Activated CD4-positive, alpha-beta T cell treated with anti-CD3 and anti-CD28 coated beads for 4 hours (primary cell): Measurements from ENCODE around the gene DOCK3.
"Not testable (repeated sequence)": the region's sequence is repeated elsewhere in the genome, so short reads cannot be mapped to it uniquely, and the experiment has no call there.

Source experiments
- DNase-seq, 2 donors: peaks; one replicate each; pipeline ENCODE4 v3.0.0-alpha.2; 2020

Gene DOCK3

GRCh38 chr3:51378726-51379125 is 704.0 kb downstream of the DOCK3 start:
- no peak for DNase-seq

GRCh38 chr3:51379301-51379700 is 704.6 kb downstream of the DOCK3 start:
- no peak for DNase-seq

DNA sequence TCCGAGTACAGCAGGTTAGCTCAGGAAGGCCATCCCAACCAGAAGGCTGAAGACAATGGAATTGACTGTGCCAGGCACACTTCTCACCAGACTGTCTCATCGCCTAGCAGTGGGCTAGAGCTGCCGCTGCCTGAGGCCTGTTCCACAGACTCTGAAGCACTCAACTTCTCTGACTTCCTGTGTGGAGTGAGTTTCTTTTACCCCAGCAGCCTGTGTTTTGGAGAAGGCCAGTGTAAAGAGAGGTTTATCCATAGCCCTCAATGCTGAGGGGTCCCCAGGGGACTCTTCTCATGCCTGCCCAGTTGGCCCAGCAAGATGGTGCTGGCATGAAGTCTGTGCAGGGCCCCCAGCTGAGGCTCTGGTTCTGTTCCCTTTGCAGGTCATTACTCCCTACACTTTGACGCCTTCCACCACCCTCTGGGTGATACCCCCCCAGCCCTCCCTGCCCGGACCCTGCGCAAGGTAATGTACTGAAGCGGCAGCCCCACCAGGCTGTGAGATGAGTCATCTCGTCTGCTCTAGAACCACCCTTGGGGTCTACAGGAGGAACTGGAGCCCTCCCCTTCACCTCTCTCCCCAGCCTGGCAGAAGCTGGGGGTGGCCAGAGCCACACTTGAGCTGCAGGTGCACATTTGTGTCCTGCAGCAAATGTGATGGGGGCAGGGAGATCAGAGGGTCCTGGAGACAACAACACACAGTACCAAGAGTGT is 705.2 kb downstream of the DOCK3 start:
- no peak for DNase-seq

GRCh38 chr3:51380601-51381332 is 706.0 kb downstream of the DOCK3 start:
- DNase-seq = no peak

GRCh38 chr3:51381333-51381705 is 706.6 kb downstream of the DOCK3 start:
- no peak for DNase-seq

DNA sequence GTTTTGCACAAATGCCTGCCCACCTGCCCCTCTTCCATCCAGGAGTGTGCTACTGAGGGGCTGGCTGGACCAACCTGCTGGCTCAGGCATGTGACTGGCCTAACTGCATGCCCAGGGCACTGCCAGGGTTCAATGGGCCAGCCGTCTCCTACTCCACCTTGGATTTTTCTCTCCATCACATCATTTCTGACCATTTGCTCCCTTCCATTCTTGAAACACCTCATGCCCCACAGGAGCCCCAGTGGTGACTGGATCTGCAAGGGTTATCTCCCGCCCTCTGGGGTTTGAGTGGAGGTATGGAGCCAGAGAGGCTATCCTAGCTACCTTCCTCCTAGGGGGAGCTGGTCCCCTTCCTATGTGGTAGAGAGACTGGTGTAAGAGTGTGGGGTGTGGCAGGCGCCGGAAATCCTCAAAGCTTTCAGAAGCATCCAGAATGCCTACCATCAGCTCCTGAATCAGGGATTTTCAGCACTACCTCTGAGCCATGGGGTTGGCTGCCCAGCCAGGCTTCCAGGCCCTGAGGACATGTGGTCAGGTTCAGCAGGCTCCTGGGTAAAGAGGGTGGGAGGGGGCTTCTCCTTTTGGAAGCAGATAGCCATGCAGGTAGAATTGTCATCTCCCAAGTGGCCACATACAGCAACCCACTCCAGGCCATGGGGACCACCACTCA is 707.5 kb downstream of the DOCK3 start:
- no peak for DNase-seq

DNA sequence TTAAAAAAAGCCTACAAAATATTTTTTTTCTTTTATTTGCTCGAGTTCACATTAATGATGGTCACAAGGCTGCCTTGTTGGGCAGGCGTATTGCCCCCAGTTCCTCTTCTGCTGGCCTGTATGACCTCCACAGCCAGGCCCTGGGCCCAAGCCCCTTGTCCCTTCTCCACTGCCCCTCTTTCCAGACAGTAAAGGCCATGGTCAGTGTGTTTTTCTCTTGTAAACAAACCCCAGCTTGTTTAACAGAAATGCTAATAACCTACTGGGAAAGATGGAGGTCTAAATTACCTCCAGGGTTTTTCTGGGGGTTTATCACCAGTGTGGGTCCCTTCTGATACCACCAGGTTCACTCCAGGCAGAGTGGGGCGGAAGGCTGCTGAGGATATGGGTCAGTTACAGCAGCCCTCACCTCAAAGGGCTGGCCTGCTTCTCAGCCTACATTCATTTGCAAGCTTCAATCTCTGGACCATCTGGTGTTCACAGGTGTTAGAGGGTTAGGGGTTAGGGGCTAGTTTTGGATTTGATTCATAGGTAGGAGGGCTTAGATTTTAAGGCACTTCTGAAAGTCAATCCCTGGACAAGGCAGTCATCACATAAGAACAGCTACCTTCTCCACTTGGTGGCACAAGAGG is 708.3 kb downstream of the DOCK3 start:
- no peak for DNase-seq

DNA sequence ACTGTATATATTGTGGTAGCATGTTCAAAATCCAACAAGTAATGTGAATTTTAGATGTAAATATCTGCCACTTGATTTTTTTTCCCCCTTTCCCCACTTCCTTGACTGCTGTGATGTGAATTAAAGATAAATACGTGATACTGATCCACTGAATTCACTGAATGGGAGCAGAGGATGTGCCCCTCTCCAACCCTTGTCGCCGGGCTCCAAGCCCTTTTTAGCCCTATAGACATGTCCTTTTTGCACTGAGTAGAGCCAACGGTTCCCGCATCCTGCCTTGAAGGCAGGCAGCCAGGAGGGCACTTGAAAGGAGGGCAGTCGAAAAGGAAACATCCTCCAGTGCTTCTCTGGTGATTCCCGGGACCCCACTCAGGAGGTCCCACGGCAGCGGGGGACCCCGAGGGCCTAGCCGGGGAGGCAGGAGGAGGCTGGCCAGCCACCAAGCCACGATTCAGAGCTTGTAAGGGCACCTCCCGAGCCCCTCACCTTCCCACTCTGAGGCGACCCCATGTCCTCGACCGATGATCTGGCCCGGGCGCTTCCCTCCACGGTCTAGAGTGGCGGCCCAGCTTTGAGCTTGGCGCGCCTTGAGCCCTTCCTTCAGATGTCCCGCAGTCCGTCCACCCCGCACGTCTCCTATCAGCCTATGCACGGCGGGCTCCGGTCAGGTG is 709.5 kb downstream of the DOCK3 start:
- no peak for DNase-seq

DNA sequence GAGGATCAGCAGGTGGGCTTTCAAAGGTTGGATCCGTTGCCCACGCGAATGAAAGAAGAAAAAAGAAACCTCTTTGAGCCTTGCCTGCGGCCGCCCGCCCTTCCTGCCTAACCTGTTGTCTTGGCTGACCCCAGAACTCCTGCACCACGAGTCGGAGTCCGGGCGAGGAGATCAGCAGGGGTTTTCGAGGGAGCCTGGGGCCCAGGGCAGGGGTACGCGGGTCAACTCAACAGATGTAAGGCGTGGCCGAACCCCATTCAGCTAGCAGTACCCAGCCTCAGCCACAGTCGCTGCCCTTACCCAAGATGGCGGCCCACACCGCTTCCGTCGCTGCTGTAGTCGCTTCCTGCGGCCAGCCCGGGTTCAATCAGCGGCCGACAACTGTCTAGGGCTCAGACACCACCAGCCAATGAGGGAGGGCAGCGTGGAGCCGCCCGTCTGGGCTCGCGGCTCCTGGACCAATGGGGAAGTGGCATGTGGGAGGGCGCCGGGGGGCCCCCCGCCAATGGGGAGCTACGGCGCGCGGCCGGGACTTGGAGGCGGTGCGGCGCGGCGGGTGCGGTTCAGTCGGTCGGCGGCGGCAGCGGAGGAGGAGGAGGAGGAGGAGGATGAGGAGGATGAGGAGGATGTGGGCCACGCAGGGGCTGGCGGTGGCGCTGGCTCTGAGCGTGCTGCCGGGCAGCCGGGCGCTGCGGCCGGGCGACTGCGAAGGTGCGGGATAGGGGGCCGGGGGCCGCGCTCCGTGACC is 710.2 kb downstream of the DOCK3 start, which contains the start of gene MANF:
Gene MANF (plus strand): TSS at position 566 of the 748 bp plus-strand sequence. CDS start 52 bp downstream, at position 618.
- DNase-seq = peak; percentile 94 to 98

GRCh38 chr3:51385621-51386091 is 710.9 kb downstream of the DOCK3 start:
- no peak for DNase-seq

DNA sequence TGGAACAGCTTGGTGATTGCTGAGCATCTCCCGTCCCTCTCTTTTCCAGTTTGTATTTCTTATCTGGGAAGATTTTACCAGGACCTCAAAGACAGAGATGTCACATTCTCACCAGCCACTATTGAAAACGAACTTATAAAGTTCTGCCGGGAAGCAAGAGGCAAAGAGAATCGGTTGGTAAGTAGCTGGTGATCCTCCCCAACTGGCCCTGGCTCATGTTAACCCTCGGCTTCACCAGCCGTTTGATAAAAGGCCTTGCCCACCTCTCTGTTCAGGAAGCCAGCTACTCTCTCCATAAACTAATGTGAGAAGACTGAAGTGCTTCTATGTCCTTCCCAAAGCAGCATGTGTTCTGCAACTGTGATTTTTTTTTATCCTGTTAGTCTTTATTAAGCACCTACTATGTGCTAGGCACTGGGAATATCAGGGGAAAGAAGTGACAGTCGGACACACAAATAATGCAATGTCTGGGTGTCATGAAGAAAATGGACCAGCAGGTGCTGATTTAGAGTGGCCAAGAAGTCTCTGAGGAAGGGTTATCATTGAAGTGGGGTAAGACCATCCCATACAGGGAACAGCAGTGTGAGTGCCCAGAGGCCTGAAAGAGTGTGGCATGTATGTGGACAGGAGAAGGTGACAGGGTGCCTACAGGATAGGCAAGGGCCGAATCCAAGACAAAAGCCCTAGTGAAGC is 711.6 kb downstream of the DOCK3 start:
- DNase-seq = no peak

DNA sequence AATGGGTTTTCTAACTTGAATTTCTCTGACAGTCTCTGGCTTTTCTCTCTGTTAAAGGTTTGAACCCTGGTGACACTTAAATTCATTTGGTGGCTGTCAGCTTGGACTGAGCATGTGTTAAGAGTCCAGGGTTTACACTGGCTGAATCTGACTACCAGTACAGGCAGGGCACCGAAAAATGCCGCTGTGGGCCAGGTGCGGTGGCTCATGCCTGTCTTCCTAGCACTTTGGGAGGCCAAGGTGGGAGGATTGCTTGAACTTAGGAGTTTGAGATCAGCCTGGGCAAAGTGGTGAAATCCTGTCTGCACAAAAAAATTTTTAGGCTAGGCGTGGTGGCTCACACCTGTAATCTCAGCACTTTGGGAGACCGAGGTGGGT is 712.1 kb downstream of the DOCK3 start:
- no peak for DNase-seq

GRCh38 chr3:51387281-51387680 is 712.6 kb downstream of the DOCK3 start:
- DNase-seq = not testable (repeated sequence)

DNA sequence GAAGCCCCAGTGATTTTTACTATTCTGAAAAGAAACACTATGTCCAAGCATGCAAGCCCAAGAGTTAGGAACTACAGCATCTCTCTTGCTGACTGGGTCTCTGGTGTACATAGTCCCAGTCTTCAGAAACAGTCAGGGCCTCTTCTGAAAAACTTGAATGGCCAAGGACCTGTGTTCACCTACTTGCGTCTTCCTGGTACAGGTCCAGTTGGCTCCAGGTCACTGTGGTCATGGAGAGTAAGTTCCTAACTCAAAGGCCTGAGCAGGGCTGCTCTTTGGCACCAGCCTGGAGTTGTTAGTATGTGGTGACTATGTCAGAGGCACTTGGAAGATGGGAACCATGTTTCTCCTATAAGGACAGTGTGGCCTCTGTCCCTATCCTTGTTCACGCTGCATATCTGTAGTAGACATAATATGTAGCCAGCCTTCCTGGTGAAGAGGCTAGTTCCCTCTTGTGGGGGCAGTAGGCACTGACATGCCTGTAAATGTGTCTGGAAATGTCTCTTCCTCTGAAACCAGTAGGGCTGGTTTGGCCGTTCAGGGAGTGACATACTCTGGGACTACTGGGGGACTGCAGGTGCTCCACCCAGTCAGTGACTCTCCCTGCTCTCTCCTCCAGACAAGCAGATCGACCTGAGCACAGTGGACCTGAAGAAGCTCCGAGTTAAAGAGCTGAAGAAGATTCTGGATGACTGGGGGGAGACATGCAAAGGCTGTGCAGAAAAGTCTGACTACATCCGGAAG is 713.7 kb downstream of the DOCK3 start:
- DNase-seq = no peak

- DNase-seq = peak; percentile 52 to 66
Observed at GRCh38 chr3:51389423-51390183, 714.9 kb downstream of the DOCK3 start.

DNA sequence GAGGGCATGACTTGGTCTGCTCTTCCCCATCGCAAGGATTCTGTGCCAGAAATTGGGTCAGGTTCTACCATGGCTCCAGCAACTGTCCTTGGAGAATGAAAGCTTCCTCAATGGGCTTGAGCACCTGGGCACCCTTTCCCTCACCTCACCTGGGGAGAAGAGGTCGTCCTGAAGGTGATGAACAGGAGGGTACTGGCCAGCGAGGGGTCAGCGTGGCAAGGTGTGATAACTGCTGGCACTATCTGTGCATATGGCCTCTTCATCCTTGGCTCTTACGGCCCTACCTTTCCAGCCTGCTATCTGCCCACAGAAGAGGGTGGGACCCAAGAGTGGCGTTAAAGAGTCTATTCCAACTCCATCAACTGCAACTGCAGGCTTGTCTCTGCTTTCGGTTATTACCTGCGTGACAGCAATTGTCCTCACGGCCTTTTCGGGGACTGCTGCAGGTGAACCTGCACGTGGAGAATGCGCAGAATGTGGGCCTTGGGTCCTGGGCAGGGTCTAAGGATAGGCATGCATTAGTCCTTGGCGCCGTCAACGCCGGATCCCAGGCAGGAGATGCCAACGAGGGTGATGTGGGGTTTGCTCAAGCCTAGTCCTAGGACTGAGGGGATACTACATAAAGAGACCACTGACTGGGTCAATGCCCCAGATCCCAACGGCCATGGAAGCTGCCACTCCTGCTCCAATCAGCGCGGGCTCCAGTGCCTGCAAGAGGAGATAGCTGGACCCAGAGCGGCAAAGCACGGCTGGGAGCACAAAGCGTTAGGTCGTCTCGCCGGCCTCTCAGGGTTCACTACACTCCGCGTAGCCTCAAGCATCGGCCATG is 715.7 kb downstream of the DOCK3 start:
- DNase-seq = no peak

- peak; percentile 96 to 97 for DNase-seq
Observed at GRCh38 chr3:51391075-51391565, 716.4 kb downstream of the DOCK3 start, which contains the start of gene RBM15B. Gene RBM15B (plus strand): TSS chr3:51391285. CDS start chr3:51391400, 115 bp downstream.

- DNase-seq = peak; percentile 49 to 65
Observed at GRCh38 chr3:51391566-51392354, 717.0 kb downstream of the DOCK3 start.
